Measurements from ENCODE around the gene RNASE1.
"Not testable (repeated sequence)": the region's sequence is repeated elsewhere in the genome, so short reads cannot be mapped to it uniquely, and the experiment has no call there.

RNASE1 gene

DNA sequence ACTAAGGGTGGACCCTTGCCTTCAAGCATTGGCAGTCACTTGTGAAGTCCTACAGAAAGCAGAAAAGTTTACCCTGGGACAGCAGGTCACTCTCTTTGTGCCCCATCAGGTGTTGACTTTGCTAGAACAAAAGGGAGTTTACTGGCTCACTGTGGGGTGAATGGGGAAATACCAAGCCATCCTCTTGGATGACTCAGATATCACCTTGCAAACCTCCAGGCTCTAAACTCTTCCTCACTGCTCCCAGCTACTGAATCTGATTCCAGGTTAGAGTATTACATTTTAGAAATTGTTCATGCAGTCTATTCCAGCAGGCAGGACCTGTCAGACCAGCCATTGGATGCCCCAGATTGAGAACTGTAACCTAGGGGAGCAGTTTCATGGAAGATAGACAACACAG is 41.7 kb downstream of the RNASE1 start:
- Histone ChIP-seq H3K4me2 (ENCODE audit: insufficient read depth, low read length, poor library complexity, severe bottlenecking) (no peak overlapping the region), H2BK120ac (ENCODE audit: low read depth, low read length) (no peak overlapping the region), H3K9ac (ENCODE audit: low read depth, low read length, poor library complexity) (no peak overlapping the region), H3K27ac (replicated peaks; ENCODE audit: low read length) (no peak overlapping the region), H3K23ac (ENCODE audit: low read depth, low read length, poor library complexity) (no peak overlapping the region), H3K14ac (ENCODE audit: low read length) (no peak overlapping the region), H3K9me3 (replicated peaks in 1 of 2; ENCODE audit: control insufficient read depth in 2 of 2, insufficient read depth in 1 of 2, low read depth in 1 of 2, low read length in 2 of 2) (no peaks in the 10 kb centered on the region), H3K36me3 (replicated peaks in 1 of 2; ENCODE audit: control insufficient read depth in 2 of 2, insufficient read depth in 2 of 2, low read length in 2 of 2) (no peaks in the 10 kb centered on the region), H3K4me1 (ENCODE audit: control insufficient read depth in 2 of 2, insufficient read depth in 1 of 2, low read depth in 1 of 2, low read length in 2 of 2) (no peaks in the 10 kb centered on the region), H2BK12ac (ENCODE audit: low read length) (no peak overlapping the region), H3K18ac (ENCODE audit: low read length) (no peak overlapping the region), H2AFZ (ENCODE audit: low read length) (no peak overlapping the region), H2AK5ac (ENCODE audit: low read depth, low read length) (no peak overlapping the region), H4K8ac (ENCODE audit: low read depth, low read length) (no peak overlapping the region), H2BK15ac (ENCODE audit: low read length) (no peak overlapping the region), H4K91ac (ENCODE audit: low read depth, low read length, poor library complexity) (no peak overlapping the region), H3K27me3 (ENCODE audit: control insufficient read depth in 3 of 3, insufficient read depth in 3 of 3, low read depth in 1 of 3, low read length in 3 of 3) (no peaks in the 10 kb centered on the region), H3K4me3 (ENCODE audit: low read length in 2 of 2) (no peak overlapping the region), H2BK5ac (ENCODE audit: low read length) (no peak overlapping the region), H3K4ac (ENCODE audit: low read length) (no peak overlapping the region), H3K79me1 (ENCODE audit: low read depth, low read length) (no peaks in the 10 kb centered on the region)
- DNase-seq (ENCODE audit: low spot score): no peak

DNA sequence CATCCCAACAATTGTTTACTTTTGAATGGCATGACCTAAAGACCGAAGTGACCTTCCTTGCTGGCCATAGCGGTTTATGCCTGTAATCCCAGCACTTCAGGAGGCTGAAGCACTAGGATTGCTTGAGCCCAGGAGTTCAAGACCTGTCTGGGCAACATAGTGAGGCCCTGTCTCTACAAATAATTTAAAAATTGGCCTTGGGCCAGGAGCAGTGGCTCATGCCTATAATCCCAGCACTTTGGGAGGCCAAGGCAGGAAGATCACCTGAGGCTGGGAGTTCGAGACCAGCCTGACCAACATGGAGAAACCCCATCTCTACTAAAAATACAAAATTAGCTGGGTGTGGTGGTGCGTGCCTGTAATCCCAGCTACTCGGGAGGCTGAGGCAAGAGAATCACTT is 43.2 kb downstream of the RNASE1 start:
- no CpG with 5 or more reads among the region's 5 CpGs for WGBS, 2 donors (ENCODE audit: extremely low coverage in 2 of 2, insufficient read length in 2 of 2, insufficient replicate concordance in 1 of 2)
- H2AFZ ChIP-seq (ENCODE audit: low read length); H3K27ac ChIP-seq (replicated peaks; ENCODE audit: low read length); H3K4me1 ChIP-seq (ENCODE audit: control insufficient read depth in 2 of 2, insufficient read depth in 1 of 2, low read depth in 1 of 2, low read length in 2 of 2); H3K36me3 ChIP-seq (replicated peaks in 1 of 2; ENCODE audit: control insufficient read depth in 2 of 2, insufficient read depth in 2 of 2, low read length in 2 of 2); H3K9me3 ChIP-seq (replicated peaks in 1 of 2; ENCODE audit: control insufficient read depth in 2 of 2, insufficient read depth in 1 of 2, low read depth in 1 of 2, low read length in 2 of 2); H3K4ac ChIP-seq (ENCODE audit: low read length); H2BK120ac ChIP-seq (ENCODE audit: low read depth, low read length); H3K9ac ChIP-seq (ENCODE audit: low read depth, low read length, poor library complexity); H2BK5ac ChIP-seq (ENCODE audit: low read length); H3K4me3 ChIP-seq (ENCODE audit: low read length in 2 of 2); H3K27me3 ChIP-seq (ENCODE audit: control insufficient read depth in 3 of 3, insufficient read depth in 3 of 3, low read depth in 1 of 3, low read length in 3 of 3); DNase-seq (ENCODE audit: low spot score); H2BK15ac ChIP-seq (ENCODE audit: low read length); H4K8ac ChIP-seq (ENCODE audit: low read depth, low read length); H3K79me1 ChIP-seq (ENCODE audit: low read depth, low read length); H3K23ac ChIP-seq (ENCODE audit: low read depth, low read length, poor library complexity); H2BK12ac ChIP-seq (ENCODE audit: low read length); H3K4me2 ChIP-seq (ENCODE audit: insufficient read depth, low read length, poor library complexity, severe bottlenecking); H3K14ac ChIP-seq (ENCODE audit: low read length); H4K91ac ChIP-seq (ENCODE audit: low read depth, low read length, poor library complexity); H2AK5ac ChIP-seq (ENCODE audit: low read depth, low read length); H3K18ac ChIP-seq (ENCODE audit: low read length): not testable (repeated sequence)

DNA sequence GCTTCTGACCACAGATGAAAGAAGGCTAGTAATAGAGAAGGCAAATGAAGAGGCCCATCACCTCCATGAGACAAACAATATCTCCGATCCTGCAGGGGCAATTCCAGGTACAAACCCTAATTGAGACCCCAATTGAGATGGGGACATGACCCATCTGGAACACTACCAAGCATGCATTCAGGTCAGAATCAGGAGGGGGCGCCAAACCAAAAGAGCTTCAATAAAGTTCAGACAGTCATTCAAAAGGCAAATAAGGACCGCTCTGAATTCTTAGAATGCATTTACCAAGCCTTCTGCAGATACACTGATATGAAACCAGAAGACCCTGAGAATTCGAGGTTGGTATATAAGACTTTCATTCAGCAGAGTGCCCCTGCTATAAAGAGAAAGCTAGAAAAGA is 44.7 kb downstream of the RNASE1 start:
- Histone ChIP-seq H3K14ac (ENCODE audit: low read length) (no peak overlapping the region), H3K18ac (ENCODE audit: low read length) (no peak overlapping the region), H2BK5ac (ENCODE audit: low read length) (no peak overlapping the region), H4K91ac (ENCODE audit: low read depth, low read length, poor library complexity) (no peak overlapping the region), H3K79me1 (ENCODE audit: low read depth, low read length) (no peaks in the 10 kb centered on the region), H3K9ac (ENCODE audit: low read depth, low read length, poor library complexity) (no peak overlapping the region), H3K23ac (ENCODE audit: low read depth, low read length, poor library complexity) (no peak overlapping the region), H2BK15ac (ENCODE audit: low read length) (no peak overlapping the region), H4K8ac (ENCODE audit: low read depth, low read length) (no peak overlapping the region), H2AK5ac (ENCODE audit: low read depth, low read length) (no peak overlapping the region), H3K27ac (replicated peaks; ENCODE audit: low read length) (no peak overlapping the region), H3K4ac (ENCODE audit: low read length) (no peak overlapping the region), H3K27me3 (ENCODE audit: control insufficient read depth in 3 of 3, insufficient read depth in 3 of 3, low read depth in 1 of 3, low read length in 3 of 3) (no peaks in the 10 kb centered on the region), H2BK120ac (ENCODE audit: low read depth, low read length) (no peak overlapping the region), H3K4me1 (ENCODE audit: control insufficient read depth in 2 of 2, insufficient read depth in 1 of 2, low read depth in 1 of 2, low read length in 2 of 2) (no peaks in the 10 kb centered on the region), H3K9me3 (replicated peaks in 1 of 2; ENCODE audit: control insufficient read depth in 2 of 2, insufficient read depth in 1 of 2, low read depth in 1 of 2, low read length in 2 of 2) (peaks cover under 1 to 7% of the 10 kb centered on the region in 2 donors), H3K4me3 (ENCODE audit: low read length in 2 of 2) (no peak overlapping the region), H3K4me2 (ENCODE audit: insufficient read depth, low read length, poor library complexity, severe bottlenecking) (no peak overlapping the region), H2AFZ (ENCODE audit: low read length) (no peak overlapping the region), H2BK12ac (ENCODE audit: low read length) (no peak overlapping the region), H3K36me3 (replicated peaks in 1 of 2; ENCODE audit: control insufficient read depth in 2 of 2, insufficient read depth in 2 of 2, low read length in 2 of 2) (no peaks in the 10 kb centered on the region)
- WGBS, 2 donors (ENCODE audit: extremely low coverage in 2 of 2, insufficient read length in 2 of 2, insufficient replicate concordance in 1 of 2): no CpG with 5 or more reads among the region's 4 CpGs
- DNase-seq (ENCODE audit: low spot score): no peak

DNA sequence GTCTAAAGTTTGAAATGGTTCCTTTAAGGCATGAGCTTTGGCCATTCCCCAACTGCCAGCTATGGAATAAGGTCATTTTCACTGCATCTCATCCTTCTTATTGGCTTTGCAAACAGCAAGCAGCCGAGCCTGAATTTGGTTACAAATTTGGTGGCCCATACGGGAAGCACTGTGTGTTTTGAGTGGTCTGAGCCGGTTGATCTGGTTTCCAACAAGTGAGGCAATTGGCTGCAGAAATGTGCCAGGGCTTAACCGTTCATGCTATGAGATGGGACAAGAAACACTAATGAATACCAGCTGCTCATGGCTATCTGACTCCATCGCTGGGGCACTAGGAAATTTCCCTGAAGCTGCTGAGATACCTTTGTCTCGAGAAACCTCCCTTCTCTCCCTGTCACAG is 47.6 kb downstream of the RNASE1 start:
- Histone ChIP-seq H2BK120ac (ENCODE audit: low read depth, low read length) (no peak overlapping the region), H3K9me3 (replicated peaks in 1 of 2; ENCODE audit: control insufficient read depth in 2 of 2, insufficient read depth in 1 of 2, low read depth in 1 of 2, low read length in 2 of 2) (peaks cover 10 to 18% of the 10 kb centered on the region in 2 donors), H2BK5ac (ENCODE audit: low read length) (no peak overlapping the region), H4K8ac (ENCODE audit: low read depth, low read length) (no peak overlapping the region), H3K23ac (ENCODE audit: low read depth, low read length, poor library complexity) (no peak overlapping the region), H2AK5ac (ENCODE audit: low read depth, low read length) (no peak overlapping the region), H2AFZ (ENCODE audit: low read length) (no peak overlapping the region), H3K27ac (replicated peaks; ENCODE audit: low read length) (no peak overlapping the region), H3K27me3 (ENCODE audit: control insufficient read depth in 3 of 3, insufficient read depth in 3 of 3, low read depth in 1 of 3, low read length in 3 of 3) (peaks cover 0 to 3% (median 0%) of the 10 kb centered on the region in 3 experiments), H3K9ac (ENCODE audit: low read depth, low read length, poor library complexity) (no peak overlapping the region), H3K36me3 (replicated peaks in 1 of 2; ENCODE audit: control insufficient read depth in 2 of 2, insufficient read depth in 2 of 2, low read length in 2 of 2) (no peaks in the 10 kb centered on the region), H2BK12ac (ENCODE audit: low read length) (no peak overlapping the region), H4K91ac (ENCODE audit: low read depth, low read length, poor library complexity) (no peak overlapping the region), H3K14ac (ENCODE audit: low read length) (no peak overlapping the region), H3K79me1 (ENCODE audit: low read depth, low read length) (no peaks in the 10 kb centered on the region), H3K4me3 (ENCODE audit: low read length in 2 of 2) (no peak overlapping the region), H3K4ac (ENCODE audit: low read length) (no peak overlapping the region), H3K18ac (ENCODE audit: low read length) (no peak overlapping the region), H2BK15ac (ENCODE audit: low read length) (no peak overlapping the region), H3K4me1 (ENCODE audit: control insufficient read depth in 2 of 2, insufficient read depth in 1 of 2, low read depth in 1 of 2, low read length in 2 of 2) (no peaks in the 10 kb centered on the region), H3K4me2 (ENCODE audit: insufficient read depth, low read length, poor library complexity, severe bottlenecking) (no peak overlapping the region)
- WGBS, 2 donors (ENCODE audit: extremely low coverage in 2 of 2, insufficient read length in 2 of 2, insufficient replicate concordance in 1 of 2): no CpG with 5 or more reads among the region's 6 CpGs
- DNase-seq (ENCODE audit: low spot score): no peak

Measured in neuronal stem cell (in vitro differentiated cells).